Measurements from ENCODE around the gene BBLN. TPM values are rescaled to one million over a fixed set of nuclear protein-coding genes. Genes with fewer than 3 reads are reported as not detected.

BBLN gene
- polyA plus RNA-seq, 1 donor from 2014 or later, result 330 TPM

- Histone ChIP-seq H3K36me3 (ENCODE audit: insufficient read depth, low read length) (peaks cover under 1% of the 10 kb centered on the region), H3K27ac (ENCODE audit: low read length) (no peak overlapping the region), H3K9me3 (ENCODE audit: low read length) (no peaks in the 10 kb centered on the region), H3K4me2 (ENCODE audit: low read length) (no peak overlapping the region), H3K9ac (ENCODE audit: low read length) (no peak overlapping the region), H3K9me2 (ENCODE audit: insufficient read depth, low read length) (no peaks in the 10 kb centered on the region), H3K4me3 (ENCODE audit: low read length) (no peak overlapping the region), H2AFZ (ENCODE audit: low read depth, low read length) (no peak overlapping the region), H3K27me3 (ENCODE audit: insufficient read depth, low read depth, low read length) (no peaks in the 10 kb centered on the region), H3K79me2 (replicated peaks; ENCODE audit: insufficient read depth, low read length) (peaks cover 8% of the 10 kb centered on the region), H3F3A (ENCODE audit: insufficient read depth, low read length, poor library complexity, severe bottlenecking) (no peaks in the 10 kb centered on the region), H4K20me1 (ENCODE audit: insufficient read depth) (no peaks in the 10 kb centered on the region)
- no peak for TF ChIP-seq TAF1 (IDR thresholded peaks at IDR 0.05; ENCODE audit: low read depth)
- TF ChIP-seq REST (IDR thresholded peaks at IDR 0.05; ENCODE audit: borderline replicate concordance), result no peak
- TF ChIP-seq POLR2AphosphoS5 (IDR thresholded peaks at IDR 0.05), result no peak
- TF ChIP-seq EP300 (conservative IDR thresholded peaks at IDR 0.05; ENCODE audit: poor library complexity, severe bottlenecking), result no peak
- no peak for TF ChIP-seq RAD21 (conservative IDR thresholded peaks at IDR 0.05)
- no peak for TF ChIP-seq SMC3 (conservative IDR thresholded peaks at IDR 0.05; ENCODE audit: poor library complexity)
- no peak for TF ChIP-seq CTCF (IDR thresholded peaks at IDR 0.05; ENCODE audit: poor library complexity, severe bottlenecking)
- TF ChIP-seq MXI1 (conservative IDR thresholded peaks at IDR 0.05; ENCODE audit: poor library complexity, severe bottlenecking), result no peak
- no peak for TF ChIP-seq EZH2 (IDR thresholded peaks at IDR 0.05; ENCODE audit: borderline replicate concordance, insufficient read depth, low read length, poor library complexity, severe bottlenecking)
Observed at GRCh38 chr9:128188209-128188608, 28.1 kb downstream of the BBLN start.

- Histone ChIP-seq H4K20me1 (ENCODE audit: insufficient read depth) (no peaks in the 10 kb centered on the region), H3K27me3 (ENCODE audit: insufficient read depth, low read depth, low read length) (no peaks in the 10 kb centered on the region), H3K79me2 (replicated peaks; ENCODE audit: insufficient read depth, low read length) (peaks cover 8% of the 10 kb centered on the region), H2AFZ (ENCODE audit: low read depth, low read length) (no peak overlapping the region), H3K4me3 (ENCODE audit: low read length) (peak overlapping the region; percentile 89), H3K9me3 (ENCODE audit: low read length) (no peaks in the 10 kb centered on the region), H3K9me2 (ENCODE audit: insufficient read depth, low read length) (no peaks in the 10 kb centered on the region), H3K9ac (ENCODE audit: low read length) (peak overlapping the region; percentile 97), H3K4me2 (ENCODE audit: low read length) (peak overlapping the region; percentile 79), H3K27ac (ENCODE audit: low read length) (peak overlapping the region; percentile 90), H3K36me3 (ENCODE audit: insufficient read depth, low read length) (no peaks in the 10 kb centered on the region), H3F3A (ENCODE audit: insufficient read depth, low read length, poor library complexity, severe bottlenecking) (no peaks in the 10 kb centered on the region)
- TF ChIP-seq SMC3 (conservative IDR thresholded peaks at IDR 0.05; ENCODE audit: poor library complexity) (no peak), MXI1 (conservative IDR thresholded peaks at IDR 0.05; ENCODE audit: poor library complexity, severe bottlenecking) (no peak), EZH2 (IDR thresholded peaks at IDR 0.05; ENCODE audit: borderline replicate concordance, insufficient read depth, low read length, poor library complexity, severe bottlenecking) (no peak)
Observed at GRCh38 chr9:128190013-128190412, 29.9 kb downstream of the BBLN start.

Measured in neural cell (in vitro differentiated cells).